ENCODE results near the gene DEFB112. TPM values are rescaled to one million over a fixed set of nuclear protein-coding genes. Genes with fewer than 3 reads are reported as not detected.
A peak's percentile ranks its signal among the peaks of the same experiment; 100 is the strongest.

Gene DEFB112, protein sequence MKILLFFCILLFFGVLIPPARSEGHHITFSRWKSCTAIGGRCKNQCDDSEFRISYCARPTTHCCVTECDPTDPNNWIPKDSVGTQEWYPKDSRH
- not detected for total RNA-seq

DNA sequence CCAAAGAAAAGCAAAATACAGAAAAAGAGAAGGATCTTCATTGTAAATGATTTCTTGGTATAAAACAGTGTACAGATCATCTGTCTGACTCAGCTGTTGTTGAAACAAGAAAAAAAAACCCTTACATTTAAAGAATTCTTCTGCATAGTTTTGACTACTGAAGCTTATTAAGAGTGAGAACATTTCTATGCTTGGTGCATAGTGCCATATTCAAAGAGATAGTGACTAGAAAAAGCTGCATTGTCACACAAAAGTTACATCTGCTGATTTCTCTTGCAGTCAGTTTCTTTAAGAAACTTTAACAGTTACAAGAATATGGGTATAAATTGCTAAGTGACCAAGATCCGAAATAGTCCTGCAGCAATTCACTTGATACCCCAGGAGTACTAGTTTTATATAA, at the start of gene DEFB112:
Gene DEFB112, minus strand, starts transcription at position 101 of the 400 bp plus-strand sequence. Its CDS starts 60 bp downstream, at position 41.
- DNase-seq (ENCODE audit: low read depth in 2 of 3, low spot score in 2 of 3): no peak

DNA sequence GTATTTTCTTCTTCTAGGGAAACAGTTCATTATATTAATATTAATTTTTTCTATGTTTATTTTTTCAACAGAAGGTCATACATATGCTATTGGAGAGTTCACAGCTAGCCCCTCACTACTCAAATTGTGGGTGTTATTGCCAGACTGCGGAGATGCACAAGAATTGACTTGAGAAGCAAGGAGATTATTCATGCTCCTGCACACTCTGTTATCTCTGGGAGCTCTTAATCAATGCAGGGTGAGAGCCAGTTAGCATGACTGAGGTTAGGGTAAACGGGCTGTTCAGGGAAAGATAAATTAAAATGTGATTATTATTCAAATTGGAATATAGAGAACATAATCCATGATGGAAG, 48.9 kb upstream of the DEFB112 start:
- DNase-seq (ENCODE audit: low read depth in 2 of 3, low spot score in 2 of 3): no peak

DNA sequence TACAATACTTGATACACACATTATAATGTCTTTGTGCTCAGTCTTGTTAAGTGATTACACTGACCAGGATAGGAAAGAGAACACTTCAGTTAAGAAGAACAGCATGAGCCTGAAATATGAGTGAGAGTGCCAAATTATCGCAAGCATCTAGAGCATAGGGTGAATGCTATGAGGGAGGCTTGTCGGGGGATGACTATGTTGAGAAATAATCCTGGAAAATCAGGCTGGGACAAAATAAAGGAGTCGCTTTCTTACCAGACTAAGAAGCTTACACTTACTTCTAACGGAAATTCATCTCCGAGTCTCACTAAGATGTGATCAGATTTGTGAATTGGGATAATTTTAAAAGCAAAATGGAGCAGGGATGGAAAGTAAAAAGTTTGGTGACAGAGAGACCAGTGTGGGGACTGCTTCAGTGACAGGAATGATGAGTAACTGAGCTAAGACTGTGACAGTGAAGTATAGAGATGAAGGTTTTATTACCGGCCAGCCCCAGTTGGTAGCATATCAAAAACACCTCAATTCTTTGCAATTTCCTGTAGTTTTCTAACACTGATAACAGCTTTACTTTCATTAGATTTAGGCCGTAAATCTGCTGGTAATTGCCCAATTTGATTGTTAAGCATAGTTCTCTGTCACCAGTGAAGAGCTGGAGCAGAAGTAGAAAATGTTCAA, 48.4 kb upstream of the DEFB112 start:
- DNase-seq (ENCODE audit: low read depth in 2 of 3, low spot score in 2 of 3): no peak

DNA sequence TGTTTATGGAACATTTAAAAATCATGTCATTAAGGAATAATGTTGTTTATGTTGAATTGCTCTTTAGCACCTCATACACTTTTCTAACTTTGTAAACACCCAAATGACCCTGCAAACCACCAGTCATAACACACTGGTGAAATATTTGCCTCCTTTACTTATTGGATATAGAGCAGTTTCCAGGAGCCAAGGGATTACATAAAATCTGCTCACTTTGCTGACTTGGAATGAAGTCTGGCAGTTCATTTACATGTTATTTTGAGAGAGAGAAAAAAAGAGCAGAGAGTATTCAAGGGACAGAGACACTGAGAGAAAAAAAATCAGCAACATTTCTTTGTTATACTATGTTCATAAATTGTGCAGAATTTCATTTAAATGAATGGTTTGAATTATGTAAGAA, 46.6 kb upstream of the DEFB112 start:
- DNase-seq (ENCODE audit: low read depth in 2 of 3, low spot score in 2 of 3): no peak

DNA sequence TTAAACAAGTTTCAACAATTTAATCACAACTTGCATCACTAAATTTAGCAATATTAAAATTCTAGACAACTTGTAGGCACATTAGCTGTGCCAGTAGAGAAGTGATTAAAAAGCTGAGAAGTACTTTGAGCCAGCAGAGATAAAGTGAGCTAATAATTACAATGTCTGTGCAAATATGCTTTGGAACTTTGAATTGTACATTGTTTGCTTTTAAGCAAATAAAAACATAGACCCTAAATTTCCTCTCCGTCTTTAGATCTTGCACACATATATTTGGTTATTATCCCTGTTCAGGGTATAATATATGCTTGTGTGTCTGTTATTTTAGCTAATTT, 44.2 kb upstream of the DEFB112 start:
- no peak for DNase-seq (ENCODE audit: low read depth in 2 of 3, low spot score in 2 of 3)

DNA sequence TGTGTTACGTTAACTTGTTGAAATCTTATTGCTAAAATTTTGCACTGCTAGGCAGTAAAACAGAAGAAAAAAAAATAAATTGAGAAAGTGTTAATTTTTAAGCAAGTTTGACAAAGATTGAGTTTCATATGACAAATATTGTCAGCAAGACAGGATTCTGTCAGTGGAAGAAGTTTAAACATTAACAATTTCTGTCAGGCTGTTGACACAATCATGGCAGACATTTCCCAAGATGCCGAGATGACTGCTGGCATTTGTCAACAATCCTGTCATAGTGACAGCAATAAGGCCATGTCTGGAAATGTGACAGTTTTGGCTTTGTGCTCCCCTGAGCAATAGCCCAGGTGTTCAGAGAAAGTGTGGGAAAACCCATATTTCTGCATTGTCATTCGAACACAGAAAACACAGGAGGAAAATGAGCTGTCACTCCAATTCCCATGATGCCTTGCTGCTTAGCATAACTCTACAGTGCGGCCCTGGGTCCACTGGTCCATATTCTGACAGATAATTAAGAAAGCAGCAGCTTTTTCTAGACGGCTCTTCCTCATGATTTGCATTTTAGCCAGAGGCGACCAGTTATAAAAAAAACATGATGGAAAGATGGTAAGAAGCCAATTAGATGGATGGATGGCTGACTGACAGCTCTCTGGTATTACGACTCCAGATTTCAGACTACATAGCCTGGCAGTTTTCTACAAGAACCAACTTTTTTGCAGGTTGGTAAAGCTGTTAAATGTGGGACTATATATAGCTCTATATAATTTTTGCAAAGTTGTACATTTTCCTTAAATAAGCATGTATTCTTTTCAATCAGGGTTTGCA, 43.6 kb upstream of the DEFB112 start:
- DNase-seq (ENCODE audit: low read depth in 2 of 3, low spot score in 2 of 3): no peak

DNA sequence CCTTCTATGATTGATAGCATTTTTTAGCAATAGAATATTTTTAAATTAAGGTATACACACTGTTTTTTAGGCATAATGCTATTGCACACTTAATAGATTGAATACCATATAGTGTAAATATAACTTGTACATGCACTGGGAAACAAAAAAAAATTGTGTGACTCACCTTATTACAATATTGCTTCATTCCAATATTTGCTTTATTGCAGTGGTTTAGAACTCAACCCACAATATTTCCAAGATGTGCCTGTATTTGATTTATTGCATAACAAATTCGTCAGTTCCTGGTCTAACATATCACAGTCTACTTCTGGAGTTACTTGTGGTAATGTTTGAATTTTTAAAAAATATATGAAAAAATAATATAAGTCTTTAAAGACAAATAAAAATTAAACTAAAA, 41.9 kb upstream of the DEFB112 start:
- DNase-seq (ENCODE audit: low read depth in 2 of 3, low spot score in 2 of 3): no peak

DNA sequence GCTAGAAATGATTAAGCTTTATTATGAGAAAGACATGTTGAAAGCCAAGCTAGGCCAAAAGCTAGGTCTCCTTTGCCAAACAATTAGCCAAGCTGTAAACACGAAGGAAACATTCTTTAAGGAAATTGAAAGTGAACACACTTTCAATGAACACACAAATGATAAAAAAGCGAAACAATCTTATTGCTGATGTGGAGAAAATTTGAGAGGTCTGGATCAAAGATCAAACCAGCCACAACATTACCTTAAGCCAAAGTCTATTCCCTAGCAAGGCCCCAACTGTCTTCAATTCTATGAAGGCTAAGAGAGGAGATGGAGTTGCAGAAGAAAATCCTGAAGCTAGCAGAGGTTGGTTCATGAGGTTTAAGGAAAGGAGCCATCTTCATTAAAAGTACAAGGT, 40.2 kb upstream of the DEFB112 start:
- no peak for DNase-seq (ENCODE audit: low read depth in 2 of 3, low spot score in 2 of 3)

DNA sequence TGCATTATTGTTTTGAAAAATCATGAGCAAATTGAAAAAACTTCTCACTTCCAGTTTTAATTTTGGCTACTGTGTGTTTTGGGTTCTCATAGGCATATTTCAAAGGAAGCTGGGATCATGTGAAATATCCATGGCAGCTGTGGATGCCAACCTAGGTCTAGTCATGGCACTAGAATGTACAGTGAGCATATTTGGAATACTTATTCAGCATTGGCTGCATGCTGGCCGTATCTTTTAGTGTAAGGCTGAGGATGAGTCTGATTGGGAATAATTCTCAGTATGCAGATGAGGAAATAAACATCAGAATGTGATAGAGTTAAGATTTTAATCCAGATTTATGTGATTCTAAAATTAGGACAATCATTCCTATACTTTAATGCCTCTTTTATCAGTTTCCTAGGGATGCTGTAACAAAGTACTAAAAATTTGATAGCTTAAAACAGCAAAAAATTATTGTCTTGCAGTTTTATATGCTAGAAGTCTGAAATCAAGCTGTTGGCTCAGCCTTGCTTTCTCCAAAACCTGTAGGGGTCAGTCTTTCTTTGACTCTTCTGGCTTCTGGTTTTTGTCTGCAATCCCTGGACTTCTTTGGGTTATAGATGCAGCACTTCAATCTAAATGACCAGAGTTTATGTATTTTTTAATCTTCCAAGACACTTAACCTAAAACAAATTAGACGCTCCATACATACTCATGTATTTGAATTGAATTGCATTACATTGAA, 37.7 kb upstream of the DEFB112 start:
- DNase-seq (ENCODE audit: low read depth in 2 of 3, low spot score in 2 of 3): no peak

DNA sequence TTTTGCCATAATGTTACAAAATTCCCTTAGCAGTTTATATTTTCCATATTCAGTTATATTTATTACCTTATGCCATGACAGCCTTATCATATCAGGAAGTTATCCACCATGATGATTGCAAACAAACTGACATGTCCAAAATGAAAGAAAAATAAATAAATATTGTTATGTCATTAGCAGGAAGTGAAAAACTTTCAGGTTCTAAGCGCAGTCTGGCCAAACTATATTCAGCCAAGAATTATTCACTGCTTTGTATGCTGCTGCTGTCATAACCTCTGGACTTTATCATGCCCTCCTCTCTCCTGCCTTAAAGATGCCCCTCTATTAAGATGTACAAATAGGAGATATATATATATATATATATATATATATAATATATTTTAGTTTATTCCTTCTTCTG, 27.7 kb upstream of the DEFB112 start:
- DNase-seq (ENCODE audit: low read depth in 2 of 3, low spot score in 2 of 3): no peak

DNA sequence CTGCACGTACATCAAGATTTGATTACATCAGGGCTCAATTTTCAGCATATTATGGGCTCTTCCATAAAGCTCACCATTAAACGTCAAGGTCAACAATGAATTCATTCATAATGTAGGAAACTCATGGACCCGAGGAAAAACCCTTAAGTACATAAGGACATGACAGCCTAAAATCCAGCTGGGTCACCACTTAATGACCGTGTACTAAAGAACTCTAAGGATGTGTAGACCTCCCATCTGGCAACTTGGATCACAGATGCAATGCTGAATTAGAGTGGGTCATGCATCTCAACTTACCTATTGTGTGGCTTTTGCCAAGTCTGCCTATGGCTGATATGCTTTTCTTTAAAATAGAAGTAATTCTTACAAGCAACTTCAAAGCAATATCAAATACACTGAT, 26.7 kb upstream of the DEFB112 start:
- no peak for DNase-seq (ENCODE audit: low read depth in 2 of 3, low spot score in 2 of 3)

DNA sequence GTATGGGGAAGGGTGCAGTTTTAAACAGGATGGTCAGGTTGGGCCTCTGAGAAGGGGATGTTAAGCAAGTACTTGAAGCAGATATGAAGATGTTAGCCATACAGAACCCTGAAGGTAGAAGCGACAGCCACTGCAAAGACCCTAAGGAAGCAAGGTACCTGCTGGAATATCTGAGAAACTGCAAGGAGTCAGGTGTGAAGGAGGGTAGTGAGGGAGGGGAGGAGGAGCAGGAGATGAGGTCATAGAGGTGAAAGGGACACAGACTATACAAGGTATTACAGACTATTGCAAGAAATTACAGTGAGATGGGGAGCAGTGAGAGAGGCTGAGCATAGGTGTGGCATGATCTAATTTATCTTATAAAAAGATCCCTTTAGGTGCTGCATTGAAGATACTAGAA, 22.2 kb upstream of the DEFB112 start:
- no peak for DNase-seq (ENCODE audit: low read depth in 2 of 3, low spot score in 2 of 3)

DNA sequence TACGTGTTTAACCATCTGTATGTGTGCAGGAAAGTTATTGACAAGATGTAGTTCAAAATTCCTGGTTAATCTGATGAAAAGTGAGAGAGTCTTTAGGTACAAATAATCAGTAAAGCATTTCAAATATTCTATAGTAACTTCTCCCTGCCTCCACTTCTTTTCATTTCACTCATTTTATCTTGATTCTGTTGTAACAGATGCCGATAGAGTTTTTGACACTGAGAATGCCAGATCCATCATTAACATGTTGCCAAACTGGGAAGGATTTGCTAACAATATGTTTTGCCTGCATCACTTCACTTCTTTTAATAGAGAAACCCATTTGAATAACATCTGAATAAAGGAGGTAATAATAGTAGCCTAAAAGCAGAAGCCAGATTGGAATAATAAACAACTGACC, 20.4 kb upstream of the DEFB112 start:
- no peak for DNase-seq (ENCODE audit: low read depth in 2 of 3, low spot score in 2 of 3)

DNA sequence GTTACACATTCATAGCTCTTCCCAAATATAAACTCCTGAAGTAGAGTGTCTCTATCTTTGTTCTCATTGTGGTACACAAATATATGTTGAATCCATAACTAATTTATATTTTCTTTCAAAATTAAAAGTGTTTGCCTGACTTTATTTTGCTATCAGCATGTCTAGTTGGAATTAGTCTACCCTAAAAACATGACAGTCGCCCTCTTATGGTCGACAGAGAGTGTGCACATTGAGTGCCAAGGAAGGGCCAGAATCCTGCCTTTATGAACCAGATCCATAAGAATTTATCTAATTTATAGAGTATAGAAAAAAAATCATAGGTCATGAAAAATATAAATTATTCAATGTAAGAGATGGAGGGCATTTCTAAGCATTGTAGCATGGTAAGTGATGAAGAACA, 12.3 kb upstream of the DEFB112 start:
- DNase-seq (ENCODE audit: low read depth in 2 of 3, low spot score in 2 of 3): peak in 1 of 3 donors; percentile 0

DNA sequence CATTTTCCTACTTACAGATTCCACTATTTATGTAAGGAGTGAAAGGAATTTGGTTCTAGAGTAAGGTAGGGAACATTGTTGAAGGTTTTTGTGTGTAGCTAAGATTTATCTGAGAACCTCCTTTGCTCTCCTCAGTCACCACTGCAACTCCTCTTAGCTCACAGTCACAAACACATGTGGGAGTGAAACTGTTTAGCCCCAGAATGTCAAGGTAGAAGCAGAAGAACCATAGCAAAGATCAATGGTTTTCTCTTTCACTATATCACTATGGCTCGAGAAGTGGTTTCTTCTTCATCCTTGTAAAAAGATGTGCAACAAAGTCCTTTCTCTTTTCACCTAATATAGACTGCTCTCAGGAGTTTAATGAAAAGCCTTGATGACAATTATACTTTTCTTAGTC, 6.5 kb upstream of the DEFB112 start:
- no peak for DNase-seq (ENCODE audit: low read depth in 2 of 3, low spot score in 2 of 3)

DNA sequence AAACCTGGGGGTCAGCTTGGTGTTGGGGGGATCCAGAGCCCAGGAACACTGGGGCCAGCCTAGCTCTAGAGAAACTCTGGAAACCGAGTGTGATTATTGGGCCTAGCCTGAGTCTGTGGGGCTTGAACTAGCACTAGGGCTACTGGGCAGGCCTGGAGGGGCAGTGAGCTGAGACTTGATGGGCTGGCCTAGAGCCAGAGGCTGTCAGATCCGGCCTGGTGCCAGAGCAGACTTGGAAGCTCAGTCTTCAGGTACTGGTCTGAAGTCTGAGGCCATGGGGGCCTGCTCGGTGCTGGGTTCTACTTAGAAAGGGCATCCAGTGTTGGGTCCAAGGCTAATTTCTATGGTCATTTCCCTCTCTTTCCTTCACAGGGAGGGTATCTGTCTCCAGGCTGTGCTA, 2.7 kb downstream of the DEFB112 start:
- DNase-seq (ENCODE audit: low read depth in 2 of 3, low spot score in 2 of 3): no peak

DNA sequence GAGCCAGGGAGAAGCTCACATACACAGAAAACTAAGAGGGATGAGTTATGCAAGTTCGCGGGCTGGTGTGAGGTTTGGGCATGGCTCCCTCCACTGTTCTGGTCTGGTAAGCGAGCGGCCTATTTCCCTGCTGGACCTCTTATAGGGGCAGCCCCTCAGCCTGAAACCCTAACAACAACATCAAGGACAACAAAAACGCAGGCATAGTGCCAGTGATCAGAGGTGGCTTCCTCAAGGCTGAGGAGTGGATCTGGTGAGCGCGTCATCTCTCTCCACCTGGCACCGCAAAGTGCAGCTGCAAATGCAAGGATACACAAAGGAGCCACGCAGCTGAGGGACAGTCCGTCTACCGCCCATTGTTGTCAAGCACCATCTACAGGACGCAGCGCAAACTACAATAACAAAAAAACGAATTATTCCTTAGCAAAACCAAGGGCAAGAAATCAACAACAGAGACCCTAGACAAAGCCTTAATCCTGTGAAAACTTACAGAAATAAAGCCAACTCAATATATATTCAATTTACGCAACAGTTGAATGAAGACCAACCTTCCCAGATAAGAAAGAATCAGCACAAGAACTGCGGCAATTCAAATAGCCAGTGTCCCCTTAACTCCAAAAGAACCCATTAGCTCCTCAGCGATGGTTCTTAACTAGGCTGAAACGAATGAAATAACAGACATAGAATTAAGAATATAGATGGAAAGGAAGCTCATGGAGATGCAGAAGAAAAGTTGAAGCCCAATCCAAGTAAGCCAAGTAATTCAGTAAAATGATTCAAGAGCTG, 18.8 kb downstream of the DEFB112 start:
- DNase-seq (ENCODE audit: low read depth in 2 of 3, low spot score in 2 of 3): peak in 2 of 3 donors; percentile 25 to 47

DNA sequence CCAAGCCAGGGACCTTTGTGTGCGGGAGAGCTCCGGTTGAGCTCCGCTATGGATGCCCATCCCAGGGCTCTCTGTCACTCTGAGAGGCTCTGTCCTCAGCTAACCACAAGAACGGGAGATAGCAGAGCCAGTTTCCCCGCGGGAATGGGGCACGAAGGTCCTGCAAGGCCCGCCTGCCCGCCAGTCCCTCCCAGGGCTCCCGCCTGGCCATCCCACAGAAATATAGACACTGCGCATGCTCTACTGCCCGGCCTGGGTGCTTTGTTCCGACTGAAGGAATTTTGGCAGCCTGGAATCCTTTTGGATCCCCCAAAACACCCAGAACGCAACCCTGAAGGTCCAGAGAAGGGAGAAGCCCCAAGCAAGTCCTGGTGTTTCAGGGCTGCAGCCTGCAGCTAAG, 19.4 kb downstream of the DEFB112 start:
- no peak for DNase-seq (ENCODE audit: low read depth in 2 of 3, low spot score in 2 of 3)

DNA sequence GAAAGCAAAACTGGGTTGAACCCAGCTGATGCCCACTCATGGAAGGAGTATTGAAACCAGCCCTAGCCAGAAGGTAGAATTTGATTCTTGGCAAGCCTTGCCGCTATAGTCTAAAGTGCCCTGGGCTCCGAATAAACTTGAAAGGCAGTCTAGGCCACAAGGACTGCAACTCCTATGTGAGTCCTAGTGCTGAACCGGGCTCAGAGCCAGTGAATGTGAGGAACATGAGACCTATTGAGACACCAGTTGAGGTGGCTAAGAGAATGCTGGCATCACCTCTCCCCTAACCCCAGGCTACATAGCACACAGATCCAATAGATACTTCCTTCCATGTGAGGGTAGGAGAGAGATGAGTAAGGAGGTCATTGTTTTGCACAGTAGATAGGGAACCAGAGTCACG, 24.5 kb downstream of the DEFB112 start:
- DNase-seq (ENCODE audit: low read depth in 2 of 3, low spot score in 2 of 3): no peak

DNA sequence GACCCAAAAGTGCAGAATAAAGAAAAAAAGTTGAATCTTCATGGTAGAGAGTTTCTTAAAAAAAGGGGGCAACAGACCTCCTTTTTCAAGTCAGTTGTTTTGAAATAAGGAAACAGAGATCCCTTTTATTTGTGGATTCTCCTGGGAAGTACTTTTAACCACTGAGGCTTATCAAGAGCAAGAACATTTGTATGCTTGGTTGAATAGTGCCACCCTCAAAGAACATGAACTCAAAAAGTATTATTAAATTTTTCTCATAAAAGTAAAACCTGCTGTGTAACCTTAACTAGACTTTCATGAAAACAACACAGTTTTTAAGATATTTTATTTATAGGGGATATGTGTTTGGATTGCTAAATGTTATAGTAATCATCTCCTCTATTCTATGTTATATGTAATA, 27.8 kb downstream of the DEFB112 start, which contains the start of gene DEFB110:
Gene DEFB110, minus strand, starts transcription at position 101 of the 400 bp plus-strand sequence. Its CDS starts 59 bp downstream, at position 42.
- no peak for DNase-seq (ENCODE audit: low read depth in 2 of 3, low spot score in 2 of 3)

DNA sequence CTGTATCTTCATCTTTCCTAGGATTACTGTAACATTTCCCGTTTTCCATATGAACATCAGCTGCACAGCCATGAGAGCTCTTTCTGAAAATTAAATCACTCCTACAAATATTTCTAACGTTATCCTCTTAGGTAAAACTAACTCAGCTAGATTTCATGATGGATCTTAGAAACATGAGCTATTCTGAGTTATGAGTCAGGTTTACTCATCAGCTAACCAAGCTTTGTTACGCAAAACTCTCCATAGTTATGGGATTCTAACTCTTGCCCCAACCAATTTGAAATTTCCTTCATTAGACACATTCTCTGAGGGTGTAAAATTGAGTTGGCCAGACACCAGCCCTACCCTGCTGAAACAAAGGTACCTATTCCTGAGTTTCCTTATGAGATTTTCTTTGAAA, 41.9 kb downstream of the DEFB112 start:
- no peak for DNase-seq (ENCODE audit: low read depth in 2 of 3, low spot score in 2 of 3)
